PC-3 (cell line): ENCODE measurements around the gene BAIAP2L2.

ENCODE experiments used
- EZH2 ChIP-seq: fragments of 300-600 bp; sonication (generic); IDR thresholded peaks from one replicate; pipeline ENCODE4 v1.6.1; 2017; ENCODE audit warnings: antibody characterized with exemption, mild to moderate bottlenecking, low read length; ENCODE audit not compliant: unreplicated experiment
- EZH2phosphoT487 ChIP-seq: fragments of 300-600 bp; sonication (generic); IDR thresholded peaks from 2 replicates; pipeline ENCODE4 v1.6.1; 2018; ENCODE audit warnings: mild to moderate bottlenecking, antibody characterized with exemption, low read length, borderline replicate concordance
- TF ChIP-seq, protein P1 (sequence below): fragments of 300-600 bp; sonication (generic); conservative IDR thresholded peaks from 2 replicates; pipeline ENCODE4 v1.5.1; 2017; ENCODE audit warnings: antibody characterized with exemption, low read depth, mild to moderate bottlenecking, low read length

DNA sequence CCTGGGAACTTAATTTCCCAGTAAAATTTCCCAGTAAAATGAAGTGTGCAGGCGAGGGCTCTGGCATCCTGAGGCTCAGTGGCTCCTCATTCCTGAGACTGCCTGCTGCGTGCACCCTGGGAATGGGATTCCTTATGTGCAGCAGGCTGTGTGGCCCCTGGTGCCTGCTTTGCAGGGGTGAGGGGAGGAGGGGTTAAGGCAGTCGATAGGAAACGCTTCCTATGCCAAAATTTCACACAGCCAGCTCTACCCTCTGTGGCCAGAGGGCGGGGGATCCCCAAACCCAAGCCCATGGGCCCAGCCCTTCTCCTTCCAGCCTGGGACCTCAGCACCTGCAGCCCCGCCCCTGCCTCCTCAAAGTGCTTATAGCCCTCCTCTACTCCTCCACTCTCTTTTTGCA lies 12.1 kb upstream of the BAIAP2L2 start:
- TF ChIP-seq, protein P1, sequence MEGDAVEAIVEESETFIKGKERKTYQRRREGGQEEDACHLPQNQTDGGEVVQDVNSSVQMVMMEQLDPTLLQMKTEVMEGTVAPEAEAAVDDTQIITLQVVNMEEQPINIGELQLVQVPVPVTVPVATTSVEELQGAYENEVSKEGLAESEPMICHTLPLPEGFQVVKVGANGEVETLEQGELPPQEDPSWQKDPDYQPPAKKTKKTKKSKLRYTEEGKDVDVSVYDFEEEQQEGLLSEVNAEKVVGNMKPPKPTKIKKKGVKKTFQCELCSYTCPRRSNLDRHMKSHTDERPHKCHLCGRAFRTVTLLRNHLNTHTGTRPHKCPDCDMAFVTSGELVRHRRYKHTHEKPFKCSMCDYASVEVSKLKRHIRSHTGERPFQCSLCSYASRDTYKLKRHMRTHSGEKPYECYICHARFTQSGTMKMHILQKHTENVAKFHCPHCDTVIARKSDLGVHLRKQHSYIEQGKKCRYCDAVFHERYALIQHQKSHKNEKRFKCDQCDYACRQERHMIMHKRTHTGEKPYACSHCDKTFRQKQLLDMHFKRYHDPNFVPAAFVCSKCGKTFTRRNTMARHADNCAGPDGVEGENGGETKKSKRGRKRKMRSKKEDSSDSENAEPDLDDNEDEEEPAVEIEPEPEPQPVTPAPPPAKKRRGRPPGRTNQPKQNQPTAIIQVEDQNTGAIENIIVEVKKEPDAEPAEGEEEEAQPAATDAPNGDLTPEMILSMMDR, result no peak
- TF ChIP-seq EZH2, result no peak
- TF ChIP-seq EZH2phosphoT487, result no peak
